ENCODE data around the gene HHIPL1.

GRCh38 chr14:99602054-99602787 lies 42.7 kb upstream of the HHIPL1 start:
- no peak for TF ChIP-seq CTCF (IDR thresholded peaks at IDR 0.05; ENCODE audit: insufficient read depth, low read length)
- no peak for TF ChIP-seq POLR2AphosphoS5 (IDR thresholded peaks at IDR 0.05; ENCODE audit: low read depth)
- TF ChIP-seq REST (IDR thresholded peaks at IDR 0.05; ENCODE audit: insufficient replicate concordance, low read depth): no peak
- no peak for TF ChIP-seq GABPA (IDR thresholded peaks at IDR 0.05; ENCODE audit: low read depth)
- TF ChIP-seq SPI1 (IDR thresholded peaks at IDR 0.05; ENCODE audit: borderline replicate concordance, low read depth): no peak
